ENCODE results near the gene SELP.

DNA sequence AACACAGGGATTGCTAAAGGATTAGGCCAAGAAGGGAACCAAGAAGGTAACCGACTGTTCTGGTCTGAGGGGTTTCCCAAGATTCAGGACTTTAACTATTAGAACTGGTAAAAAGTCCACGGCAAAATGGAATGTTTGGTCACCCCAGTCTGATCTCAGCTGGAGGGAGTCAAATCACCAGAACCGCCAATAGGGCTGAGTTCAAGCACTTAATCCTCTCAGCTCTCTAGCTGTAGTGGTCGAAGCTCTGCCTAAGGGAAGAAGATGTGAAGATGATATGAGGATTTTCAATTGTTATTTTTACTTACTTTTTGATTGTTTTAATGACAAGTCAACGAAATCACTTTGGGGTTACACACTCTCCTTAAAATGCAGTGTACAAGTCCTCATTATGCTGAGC, 72.8 kb downstream of the SELP start:
- no peak for TF ChIP-seq EZH2 (IDR thresholded peaks at IDR 0.05; ENCODE audit: low read length)
- TF ChIP-seq, protein P1, sequence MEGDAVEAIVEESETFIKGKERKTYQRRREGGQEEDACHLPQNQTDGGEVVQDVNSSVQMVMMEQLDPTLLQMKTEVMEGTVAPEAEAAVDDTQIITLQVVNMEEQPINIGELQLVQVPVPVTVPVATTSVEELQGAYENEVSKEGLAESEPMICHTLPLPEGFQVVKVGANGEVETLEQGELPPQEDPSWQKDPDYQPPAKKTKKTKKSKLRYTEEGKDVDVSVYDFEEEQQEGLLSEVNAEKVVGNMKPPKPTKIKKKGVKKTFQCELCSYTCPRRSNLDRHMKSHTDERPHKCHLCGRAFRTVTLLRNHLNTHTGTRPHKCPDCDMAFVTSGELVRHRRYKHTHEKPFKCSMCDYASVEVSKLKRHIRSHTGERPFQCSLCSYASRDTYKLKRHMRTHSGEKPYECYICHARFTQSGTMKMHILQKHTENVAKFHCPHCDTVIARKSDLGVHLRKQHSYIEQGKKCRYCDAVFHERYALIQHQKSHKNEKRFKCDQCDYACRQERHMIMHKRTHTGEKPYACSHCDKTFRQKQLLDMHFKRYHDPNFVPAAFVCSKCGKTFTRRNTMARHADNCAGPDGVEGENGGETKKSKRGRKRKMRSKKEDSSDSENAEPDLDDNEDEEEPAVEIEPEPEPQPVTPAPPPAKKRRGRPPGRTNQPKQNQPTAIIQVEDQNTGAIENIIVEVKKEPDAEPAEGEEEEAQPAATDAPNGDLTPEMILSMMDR (optimal IDR thresholded peaks at IDR 0.05 in 1 of 3, IDR thresholded peaks at IDR 0.05 in 1 of 3, conservative IDR thresholded peaks at IDR 0.05 in 1 of 3; ENCODE audit: extremely low read depth in 1 of 3, insufficient read depth in 2 of 3, low read length in 3 of 3), result no peak
